Measurements from ENCODE around the gene CACNA2D3. TPM values are rescaled to one million over a fixed set of nuclear protein-coding genes. Genes with fewer than 3 reads are reported as not detected.

CACNA2D3 gene
- total RNA-seq, 6 donors from 2014 or later, result 2.9 to 16.8 (median 4.9) TPM

- Histone ChIP-seq H3K4me1 (no peaks in the 10 kb centered on the region), H3K27ac (no peak overlapping the region), H3K36me3 (no peaks in the 10 kb centered on the region), H3K27me3 (no peaks in the 10 kb centered on the region), H3K4me3 (no peak overlapping the region), H3K9me3 (no peaks in the 10 kb centered on the region)
- WGBS, 2 donors, result 87 to 89% methylated on average over 4 of the region's 4 CpGs
- TF ChIP-seq, protein P1, sequence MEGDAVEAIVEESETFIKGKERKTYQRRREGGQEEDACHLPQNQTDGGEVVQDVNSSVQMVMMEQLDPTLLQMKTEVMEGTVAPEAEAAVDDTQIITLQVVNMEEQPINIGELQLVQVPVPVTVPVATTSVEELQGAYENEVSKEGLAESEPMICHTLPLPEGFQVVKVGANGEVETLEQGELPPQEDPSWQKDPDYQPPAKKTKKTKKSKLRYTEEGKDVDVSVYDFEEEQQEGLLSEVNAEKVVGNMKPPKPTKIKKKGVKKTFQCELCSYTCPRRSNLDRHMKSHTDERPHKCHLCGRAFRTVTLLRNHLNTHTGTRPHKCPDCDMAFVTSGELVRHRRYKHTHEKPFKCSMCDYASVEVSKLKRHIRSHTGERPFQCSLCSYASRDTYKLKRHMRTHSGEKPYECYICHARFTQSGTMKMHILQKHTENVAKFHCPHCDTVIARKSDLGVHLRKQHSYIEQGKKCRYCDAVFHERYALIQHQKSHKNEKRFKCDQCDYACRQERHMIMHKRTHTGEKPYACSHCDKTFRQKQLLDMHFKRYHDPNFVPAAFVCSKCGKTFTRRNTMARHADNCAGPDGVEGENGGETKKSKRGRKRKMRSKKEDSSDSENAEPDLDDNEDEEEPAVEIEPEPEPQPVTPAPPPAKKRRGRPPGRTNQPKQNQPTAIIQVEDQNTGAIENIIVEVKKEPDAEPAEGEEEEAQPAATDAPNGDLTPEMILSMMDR (IDR thresholded peaks at IDR 0.05), result no peak
- no peak for DNase-seq
- ATAC-seq (ENCODE audit: low FRiP score in 2 of 2), result no peak
Measured at GRCh38 chr3:54949491-54950044, 827.2 kb downstream of the CACNA2D3 start.

DNA sequence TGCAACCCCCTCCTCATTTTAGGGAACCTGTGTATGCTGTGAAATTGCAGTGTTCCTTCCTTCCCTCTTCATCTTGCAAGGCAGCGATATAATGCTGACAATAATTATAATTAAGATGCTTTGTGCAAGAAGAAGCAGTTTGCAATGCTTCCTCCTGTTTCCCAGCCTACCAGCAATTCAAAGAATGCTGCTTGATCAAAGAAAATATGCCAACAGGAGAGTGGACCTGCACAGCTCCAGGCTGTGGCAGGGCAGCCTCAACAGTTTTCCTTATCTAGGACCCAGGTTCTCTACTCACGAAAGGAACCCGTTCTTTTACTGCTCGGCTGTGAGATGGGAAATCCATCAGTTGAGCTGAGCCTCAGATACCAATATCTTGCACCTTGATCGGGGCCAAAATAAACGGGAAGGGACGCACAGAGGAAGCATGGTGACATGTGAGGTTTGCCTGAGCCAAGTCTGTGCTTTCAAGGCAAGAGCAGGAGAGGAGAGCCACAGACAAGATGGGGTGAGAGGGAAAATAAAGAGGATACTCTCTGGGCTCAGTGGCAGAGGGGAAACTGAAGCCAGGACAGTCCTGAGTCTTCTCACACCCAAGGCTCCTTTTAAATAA lies 828.1 kb downstream of the CACNA2D3 start:
- DNase-seq (no peak), ATAC-seq (ENCODE audit: low FRiP score in 2 of 2) (no peak)
- Histone ChIP-seq H3K9me3 (no peaks in the 10 kb centered on the region), H3K4me1 (no peaks in the 10 kb centered on the region), H3K36me3 (no peaks in the 10 kb centered on the region), H3K27me3 (no peaks in the 10 kb centered on the region), H3K27ac (no peak overlapping the region), H3K4me3 (no peak overlapping the region)
- WGBS, 2 donors, result 37 to 40% methylated on average over 7 of the region's 7 CpGs
- TF ChIP-seq POLR2AphosphoS5 (IDR thresholded peaks at IDR 0.05) (no peak), POLR2A (IDR thresholded peaks at IDR 0.05) (no peak), EP300 (IDR thresholded peaks at IDR 0.05) (no peak)
- TF ChIP-seq, protein P1 (IDR thresholded peaks at IDR 0.05), result no peak

- Histone ChIP-seq H3K36me3 (no peaks in the 10 kb centered on the region), H3K9me3 (no peaks in the 10 kb centered on the region), H3K4me3 (no peak overlapping the region), H3K27me3 (no peaks in the 10 kb centered on the region), H3K4me1 (no peaks in the 10 kb centered on the region), H3K27ac (no peak overlapping the region)
- no peak for TF ChIP-seq EP300 (IDR thresholded peaks at IDR 0.05)
- TF ChIP-seq, protein P1 (IDR thresholded peaks at IDR 0.05), result peak in 4 of 6 experiments; percentile 17 to 36 (median 22)
- peak; percentile 36 to 72 for DNase-seq
- ATAC-seq (ENCODE audit: low FRiP score in 2 of 2), result peak; percentile 60 to 94
- WGBS, 2 donors, result 72 to 79% methylated on average over 4 to 8 of the region's 8 CpGs
Measured at GRCh38 chr3:54951405-54951804, 829.1 kb downstream of the CACNA2D3 start.

DNA sequence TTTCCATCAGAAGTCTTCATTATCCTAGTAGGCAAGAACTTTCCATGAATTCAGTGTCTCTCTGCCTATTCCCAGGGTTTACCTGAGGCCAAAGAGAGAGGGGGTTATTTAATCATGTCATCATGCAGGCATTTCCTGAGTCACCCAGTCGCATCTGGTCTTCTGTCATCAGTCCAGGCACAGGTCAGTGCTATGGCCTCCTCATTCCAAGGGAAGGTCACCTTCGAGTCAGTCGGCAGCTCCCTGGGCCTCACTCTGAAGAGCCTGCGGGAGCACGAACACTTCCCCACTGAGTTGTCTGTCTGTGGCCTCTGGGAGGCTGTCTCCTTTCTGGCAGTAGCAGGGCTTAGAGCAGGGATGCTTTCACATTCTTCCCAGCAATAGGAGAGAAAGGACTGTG lies 831.7 kb downstream of the CACNA2D3 start:
- no peak overlapping the region for H3K4me3 ChIP-seq

More for the DNA sequence above, 831.7 kb downstream of the CACNA2D3 start:
- ATAC-seq (ENCODE audit: low FRiP score in 2 of 2) (no peak), DNase-seq (no peak)
- TF ChIP-seq POLR2A (IDR thresholded peaks at IDR 0.05) (no peak), POLR2AphosphoS5 (IDR thresholded peaks at IDR 0.05) (no peak), EP300 (IDR thresholded peaks at IDR 0.05) (no peak)
- TF ChIP-seq, protein P1 (IDR thresholded peaks at IDR 0.05), result no peak
- Histone ChIP-seq H3K36me3 (no peaks in the 10 kb centered on the region), H3K4me1 (no peaks in the 10 kb centered on the region), H3K27ac (no peak overlapping the region), H3K9me3 (no peaks in the 10 kb centered on the region), H3K27me3 (no peaks in the 10 kb centered on the region)
- WGBS, 2 donors, result 45 to 58% methylated on average over 5 of the region's 5 CpGs

Data from upper lobe of left lung (tissue), 6 donors.